C4-2B (cell line): Measurements from ENCODE around the gene C18orf32.
"Not testable (repeated sequence)": the region's sequence is repeated elsewhere in the genome, so short reads cannot be mapped to it uniquely, and the experiment has no call there.

Experiments used
- H3K27ac ChIP-seq: fragments of 450-650 bp; 2 replicates; pipeline ENCODE4 v1.5.1; 2017
- CTCF ChIP-seq: fragments of 450-650 bp; conservative IDR thresholded peaks from 2 replicates; pipeline ENCODE4 v1.5.1; 2017; ENCODE audit warnings: mild to moderate bottlenecking
- ZFX ChIP-seq: fragments of 450-650 bp; IDR thresholded peaks from 2 replicates; pipeline ENCODE4 v1.6.1; 2017

The C18orf32 gene

DNA sequence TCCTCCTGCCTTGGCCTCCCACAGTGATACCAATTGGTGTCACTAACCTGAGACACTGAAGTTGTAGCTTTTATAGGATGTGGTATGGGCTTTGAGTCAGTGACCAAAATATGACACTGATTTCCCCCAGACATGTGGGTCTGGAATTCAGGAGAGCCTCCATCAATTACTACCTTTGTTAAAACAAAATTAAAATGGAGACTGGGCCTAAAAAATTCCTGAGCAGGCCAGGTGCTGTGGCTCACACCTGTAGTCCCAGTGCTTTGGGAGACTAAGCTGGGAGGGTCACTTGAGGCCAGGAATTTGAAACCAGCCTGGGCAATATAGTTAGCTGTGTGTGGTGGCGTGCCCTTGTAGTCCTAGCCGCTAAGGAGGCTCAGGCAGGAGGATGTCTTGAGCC lies 37.9 kb upstream of the C18orf32 start:
- no peak for TF ChIP-seq CTCF
- TF ChIP-seq ZFX, result no peak
- H3K27ac ChIP-seq, result no peak overlapping the region

DNA sequence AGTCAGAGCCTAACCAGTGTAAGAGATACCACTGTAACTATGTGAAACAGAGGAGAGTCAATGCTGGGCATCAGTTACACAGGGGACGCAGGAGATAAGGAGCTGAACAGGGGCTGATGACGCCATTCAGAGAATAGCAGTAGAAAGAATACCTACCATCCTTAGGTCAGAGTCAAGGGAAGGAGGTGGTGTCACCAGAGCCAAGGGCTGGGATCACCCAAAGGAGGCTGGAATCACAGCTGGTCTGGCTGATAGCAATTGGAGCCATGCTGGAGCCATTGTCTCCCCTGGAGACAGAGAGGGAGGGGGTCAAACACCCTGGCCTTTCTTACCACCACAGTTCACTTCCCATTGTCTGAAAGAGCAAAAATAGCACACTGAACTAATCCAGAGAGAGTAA lies 37.3 kb upstream of the C18orf32 start:
- TF ChIP-seq CTCF (no peak), ZFX (no peak)
- no peak overlapping the region for H3K27ac ChIP-seq

- H3K27ac ChIP-seq, result not testable (repeated sequence)
These were observed 36.6 kb upstream of the C18orf32 start for GRCh38 chr18:49523580-49524093.

- TF ChIP-seq ZFX, result no peak
- TF ChIP-seq CTCF, result no peak
- H3K27ac ChIP-seq, result peak overlapping the region; percentile 69
These were observed 34.3 kb upstream of the C18orf32 start for GRCh38 chr18:49521216-49521835.

DNA sequence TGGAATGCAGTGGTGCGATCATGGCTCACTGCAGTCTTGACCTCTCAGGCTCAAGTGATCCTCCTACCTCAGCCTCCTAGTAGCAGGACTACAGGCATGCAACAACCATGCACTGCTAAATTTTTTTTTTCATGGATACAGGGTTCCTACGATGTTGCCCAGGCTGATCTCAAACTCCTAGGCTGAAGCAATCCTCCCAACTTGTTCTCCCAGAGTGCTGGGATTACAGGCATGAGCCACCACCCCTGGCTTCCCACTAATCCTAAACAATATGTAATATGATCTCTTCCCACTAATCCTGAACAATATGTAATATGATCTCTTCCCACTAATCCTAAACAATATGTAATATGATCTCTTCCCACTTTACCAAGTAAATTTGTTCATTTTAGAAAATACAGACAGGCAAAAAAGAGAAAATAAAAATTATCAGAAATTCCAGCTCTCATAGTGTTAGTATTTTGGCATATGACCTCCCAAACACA lies 33.7 kb upstream of the C18orf32 start:
- H3K27ac ChIP-seq, result peak overlapping the region; percentile 69
- no peak for TF ChIP-seq CTCF
- no peak for TF ChIP-seq ZFX

DNA sequence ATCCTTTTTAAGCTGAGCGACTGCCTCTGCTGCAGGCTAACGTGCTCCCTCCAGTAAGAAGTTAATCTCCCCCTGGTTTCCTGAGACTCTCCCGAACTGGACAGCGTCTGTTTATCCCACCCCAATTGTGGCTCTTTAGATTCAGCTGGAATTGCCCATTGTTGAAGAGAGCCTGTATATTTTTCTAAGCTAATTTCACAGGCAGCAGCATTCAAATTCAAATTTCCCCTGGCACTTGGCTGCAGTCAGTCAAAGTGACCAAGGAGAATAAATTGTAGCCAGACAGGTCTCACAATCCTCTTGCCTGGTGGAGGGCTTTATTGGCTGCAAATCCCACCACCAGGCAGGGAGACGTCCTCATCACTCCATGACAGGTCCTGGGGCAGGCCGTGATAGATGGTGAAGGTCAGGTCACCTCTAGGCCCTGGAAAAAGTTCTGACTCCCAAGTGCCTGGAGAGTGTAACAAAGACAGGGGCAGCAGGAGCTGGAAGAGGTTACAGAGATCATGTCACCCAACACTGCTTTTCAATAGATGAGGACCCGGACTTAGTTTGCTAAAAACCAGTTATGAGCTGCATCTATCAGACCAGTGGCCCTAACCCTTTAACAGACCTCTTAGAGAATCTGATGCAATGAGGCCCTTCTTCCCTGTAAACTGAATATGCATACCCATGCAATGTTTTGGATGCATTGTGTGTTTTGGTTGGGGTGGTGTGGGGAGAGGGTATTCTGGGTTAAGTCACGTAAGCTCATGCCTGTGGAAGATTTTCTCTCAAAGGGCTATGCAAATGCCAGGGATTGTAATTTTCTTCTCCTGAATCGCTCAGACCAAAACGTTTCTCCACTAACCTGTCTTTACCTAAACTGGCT lies 32.3 kb upstream of the C18orf32 start:
- H3K27ac ChIP-seq, result no peak overlapping the region; the same call in 1 of the 2 replicates
- TF ChIP-seq CTCF (no peak), ZFX (no peak)

DNA sequence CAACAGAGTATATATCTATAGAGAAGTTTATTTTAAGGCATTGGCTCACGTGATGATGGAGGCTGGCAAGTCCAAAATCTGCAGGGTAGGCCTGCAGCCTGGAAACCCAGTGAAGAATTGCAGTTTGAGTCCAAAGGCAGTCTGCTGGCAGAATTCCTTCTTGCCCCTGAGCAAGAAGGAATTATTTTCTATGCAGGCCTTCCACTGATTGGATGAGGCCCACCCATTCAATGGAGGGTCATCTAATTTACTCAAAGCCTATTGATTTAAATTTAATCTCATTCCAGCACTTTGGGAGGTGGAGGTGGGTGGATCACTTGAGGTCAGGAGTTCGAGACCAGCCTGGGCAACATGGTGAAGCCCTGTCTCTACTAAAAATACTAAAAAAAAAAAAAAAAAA lies 30.4 kb upstream of the C18orf32 start:
- no peak for TF ChIP-seq ZFX
- no peak overlapping the region for H3K27ac ChIP-seq

DNA sequence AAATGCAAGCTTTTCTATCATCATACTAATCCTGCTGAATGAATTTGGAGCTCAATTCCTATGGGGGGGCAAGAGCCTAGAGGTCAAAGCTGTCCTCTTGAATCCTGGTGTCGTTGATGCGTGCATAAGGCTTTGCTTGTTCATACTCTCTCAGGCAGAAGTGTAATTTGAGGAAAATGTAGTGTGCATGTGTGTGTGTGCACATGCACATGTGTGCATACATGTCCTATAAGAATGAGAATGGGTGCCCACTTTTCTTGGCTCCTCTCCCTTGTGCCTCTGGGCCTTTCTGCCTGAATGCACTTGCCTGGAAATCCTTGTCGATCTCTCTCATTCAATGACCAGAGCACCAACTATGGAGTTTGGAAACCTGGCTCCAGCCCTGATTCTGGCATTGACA lies 28.5 kb upstream of the C18orf32 start:
- no peak overlapping the region for H3K27ac ChIP-seq
- TF ChIP-seq CTCF (no peak), ZFX (no peak)

GRCh38 chr18:49515003-49515402 lies 28.0 kb upstream of the C18orf32 start:
- not testable (repeated sequence) for H3K27ac ChIP-seq
